MG63 (cell line): ENCODE results near the gene STRADA. TPM values are rescaled to one million over a fixed set of nuclear protein-coding genes. Genes with fewer than 3 reads are reported as not detected.

Experiments used
- DNase-seq: peaks from one replicate; pipeline ENCODE4 v3.0.0-alpha.2; 2020
- H3K27me3 ChIP-seq: fragments of 250-450 bp; sonication (Bioruptor Pico); 2 replicates; pipeline ENCODE4 v1.5.1; 2020; ENCODE audit warnings: mild to moderate bottlenecking, moderate library complexity
- H3K36me3 ChIP-seq: fragments of 250-450 bp; sonication (Bioruptor Pico); 2 replicates; pipeline ENCODE4 v1.5.1; 2020; ENCODE audit warnings: mild to moderate bottlenecking, moderate library complexity
- H3K4me3 ChIP-seq: fragments of 250-450 bp; sonication (Bioruptor Pico); 2 replicates; pipeline ENCODE4 v1.5.1; 2020; ENCODE audit warnings: mild to moderate bottlenecking, moderate library complexity
- H3K9me3 ChIP-seq: fragments of 250-450 bp; sonication (Bioruptor Pico); 2 replicates; pipeline ENCODE4 v1.5.1; 2020; ENCODE audit warnings: mild to moderate bottlenecking, moderate library complexity
- total RNA-seq: library from RNA; depleted of rRNA; stranded (reverse); fragments of >200 nt; shearing (Covaris generic); gene quantifications from 2 replicates; pipeline ENCODE4 v1.2.3, GENCODE V29; 2014; ENCODE audit warnings: low replicate concordance; rRNA removed

Gene STRADA, protein sequence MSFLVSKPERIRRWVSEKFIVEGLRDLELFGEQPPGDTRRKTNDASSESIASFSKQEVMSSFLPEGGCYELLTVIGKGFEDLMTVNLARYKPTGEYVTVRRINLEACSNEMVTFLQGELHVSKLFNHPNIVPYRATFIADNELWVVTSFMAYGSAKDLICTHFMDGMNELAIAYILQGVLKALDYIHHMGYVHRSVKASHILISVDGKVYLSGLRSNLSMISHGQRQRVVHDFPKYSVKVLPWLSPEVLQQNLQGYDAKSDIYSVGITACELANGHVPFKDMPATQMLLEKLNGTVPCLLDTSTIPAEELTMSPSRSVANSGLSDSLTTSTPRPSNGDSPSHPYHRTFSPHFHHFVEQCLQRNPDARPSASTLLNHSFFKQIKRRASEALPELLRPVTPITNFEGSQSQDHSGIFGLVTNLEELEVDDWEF
- 18.7 and 29.0 TPM in 2 replicates for total RNA-seq

DNA sequence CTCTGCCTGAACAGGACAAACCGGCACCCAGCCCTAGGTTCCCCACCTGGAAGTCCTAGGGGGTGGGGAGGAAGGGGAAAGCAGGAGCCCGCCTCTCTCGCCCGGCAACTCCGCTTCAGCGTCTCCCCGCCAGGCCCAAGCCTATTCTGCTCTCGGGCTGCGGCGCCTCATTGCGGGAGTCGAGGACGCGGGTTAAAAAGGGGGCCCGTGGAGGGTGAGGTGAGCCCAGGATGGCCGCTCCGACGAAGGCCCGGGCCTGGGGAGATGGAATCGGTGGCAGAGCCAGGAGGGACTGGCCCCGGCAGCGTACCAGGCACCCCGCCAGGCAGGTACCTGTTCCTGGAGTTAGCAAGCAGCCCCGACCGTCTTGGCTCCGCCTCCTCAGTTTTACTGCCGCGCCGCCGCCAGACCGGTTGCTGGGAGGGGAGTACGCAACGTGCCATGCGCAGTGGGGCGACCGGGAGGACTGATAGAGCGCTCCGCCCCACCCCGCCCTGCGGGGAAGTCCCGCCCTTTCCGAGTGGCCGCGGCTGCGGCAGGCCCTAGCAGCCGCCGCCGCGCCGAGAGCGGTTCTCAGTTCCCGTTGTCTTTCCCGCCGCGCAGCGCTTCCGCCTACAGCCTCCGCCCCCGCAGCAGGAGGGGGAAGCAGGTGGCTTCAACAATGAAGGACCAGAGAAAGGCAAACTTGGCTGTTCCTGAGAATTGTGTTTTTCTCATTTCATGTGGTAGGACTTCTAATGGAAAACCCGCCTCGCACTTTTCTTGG lies at the start of gene STRADA:
Gene STRADA, minus strand, starts transcription at position 392 of the 766 bp plus-strand sequence. CDS start 13,430 bp downstream, outside the sequence.
- no peaks in the 10 kb centered on the region for H3K9me3 ChIP-seq
- no peaks in the 10 kb centered on the region for H3K27me3 ChIP-seq
- H3K36me3 ChIP-seq: peaks cover 29% of the 10 kb centered on the region
- H3K4me3 ChIP-seq: peak within 1 kb of the TSS; percentile 96
- DNase-seq: peak; percentile 99

DNA sequence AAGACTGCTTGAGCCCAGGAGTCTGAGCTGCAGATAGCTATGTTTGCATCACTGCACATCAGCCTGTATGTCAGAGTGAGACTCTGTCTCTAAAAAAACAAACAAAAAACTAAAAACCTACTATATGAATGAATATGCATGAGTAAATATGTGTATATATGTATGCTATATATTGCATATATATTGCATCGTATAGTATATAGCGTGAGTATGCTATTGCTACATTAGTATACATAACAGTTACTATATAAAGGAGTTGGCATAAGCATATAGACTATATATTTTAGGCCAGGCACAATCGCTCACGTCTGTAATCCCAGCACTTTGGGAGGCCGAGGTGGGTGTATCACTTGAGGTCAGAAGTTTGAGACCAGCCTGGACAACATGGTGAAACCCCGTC lies 48.5 kb upstream of the STRADA start:
- no peaks in the 10 kb centered on the region for H3K9me3 ChIP-seq
- H3K36me3 ChIP-seq: peaks cover 89% of the 10 kb centered on the region
- DNase-seq: no peak
- H3K27me3 ChIP-seq: no peaks in the 10 kb centered on the region
- H3K4me3 ChIP-seq: no peak overlapping the region

DNA sequence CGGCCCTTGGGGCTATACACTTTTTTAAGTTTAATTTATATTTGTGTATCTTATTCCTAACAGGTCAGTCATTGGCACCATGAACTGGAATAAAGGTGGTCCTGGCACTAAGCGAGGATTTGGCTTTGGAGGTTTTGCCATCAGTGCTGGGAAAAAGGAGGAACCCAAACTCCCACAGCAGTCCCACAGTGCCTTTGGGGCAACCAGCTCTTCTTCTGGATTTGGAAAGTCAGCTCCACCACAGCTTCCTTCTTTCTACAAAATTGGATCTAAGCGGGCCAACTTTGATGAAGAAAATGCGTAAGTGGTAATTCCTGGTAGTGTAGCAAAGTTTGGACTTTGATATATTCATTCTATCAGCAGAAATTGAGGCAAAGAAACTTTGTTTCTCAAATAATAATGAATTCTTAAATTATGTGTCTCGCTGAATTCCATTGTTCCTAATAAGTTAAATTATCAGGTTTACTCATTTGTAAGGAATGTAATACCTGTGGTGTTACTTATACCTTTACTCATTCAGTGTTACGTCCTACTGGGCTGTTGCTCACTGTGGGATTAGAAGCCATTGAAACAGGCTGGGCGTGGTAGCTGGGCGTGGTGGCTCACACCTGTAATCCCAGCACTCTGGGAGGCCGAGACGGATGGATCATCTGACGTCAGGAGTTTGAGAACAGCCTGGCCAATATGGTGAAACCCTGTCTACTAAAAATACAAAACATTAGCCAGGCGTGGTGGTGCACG lies 45.5 kb upstream of the STRADA start:
- Histone ChIP-seq H3K9me3 (no peaks in the 10 kb centered on the region), H3K4me3 (no peak overlapping the region), H3K27me3 (no peaks in the 10 kb centered on the region), H3K36me3 (peaks cover 93% of the 10 kb centered on the region)
- no peak for DNase-seq

DNA sequence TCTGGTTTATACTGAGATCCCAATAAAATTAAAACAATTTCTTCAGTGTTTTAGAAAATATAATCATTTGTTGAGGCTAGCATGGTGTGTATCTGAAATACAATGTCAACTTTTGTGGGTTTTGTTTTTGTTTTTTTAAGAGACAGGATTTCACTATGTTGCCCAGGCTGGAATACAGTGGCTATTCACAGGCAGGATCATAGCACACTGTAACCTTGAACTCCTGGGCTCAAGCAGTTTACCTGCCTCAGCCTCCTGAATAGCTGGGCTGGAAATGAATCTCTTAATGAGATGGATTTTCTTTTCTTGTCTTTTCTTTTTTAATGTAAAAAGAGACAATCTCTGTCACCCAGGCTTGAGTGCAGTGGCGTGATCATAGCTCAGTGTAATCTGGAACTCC lies 44.5 kb upstream of the STRADA start:
- DNase-seq: no peak
- H3K27me3 ChIP-seq: no peaks in the 10 kb centered on the region
- no peaks in the 10 kb centered on the region for H3K9me3 ChIP-seq
- H3K36me3 ChIP-seq: peaks cover 93% of the 10 kb centered on the region
- no peak overlapping the region for H3K4me3 ChIP-seq

DNA sequence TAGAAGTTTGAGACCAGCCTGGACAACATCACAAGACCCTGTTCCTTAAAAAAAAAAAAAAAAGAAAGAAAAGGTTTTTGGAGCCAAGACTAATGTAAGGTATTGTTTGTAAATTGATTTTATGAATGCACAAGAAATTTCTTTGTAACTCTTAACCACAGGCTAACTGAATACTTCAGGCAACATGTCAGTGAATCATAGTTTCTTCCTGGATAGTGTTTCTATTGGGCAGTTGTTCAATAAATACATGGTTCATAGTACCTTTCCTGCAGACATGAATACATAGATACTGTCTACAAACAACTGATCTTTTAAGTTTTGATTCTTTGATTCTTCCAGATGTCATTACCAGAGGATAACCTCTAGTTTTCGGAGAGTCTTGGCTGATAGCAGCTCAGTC lies 44.0 kb upstream of the STRADA start:
- H3K9me3 ChIP-seq: no peaks in the 10 kb centered on the region
- peaks cover 93% of the 10 kb centered on the region for H3K36me3 ChIP-seq
- no peaks in the 10 kb centered on the region for H3K27me3 ChIP-seq
- H3K4me3 ChIP-seq: no peak overlapping the region
- no peak for DNase-seq

DNA sequence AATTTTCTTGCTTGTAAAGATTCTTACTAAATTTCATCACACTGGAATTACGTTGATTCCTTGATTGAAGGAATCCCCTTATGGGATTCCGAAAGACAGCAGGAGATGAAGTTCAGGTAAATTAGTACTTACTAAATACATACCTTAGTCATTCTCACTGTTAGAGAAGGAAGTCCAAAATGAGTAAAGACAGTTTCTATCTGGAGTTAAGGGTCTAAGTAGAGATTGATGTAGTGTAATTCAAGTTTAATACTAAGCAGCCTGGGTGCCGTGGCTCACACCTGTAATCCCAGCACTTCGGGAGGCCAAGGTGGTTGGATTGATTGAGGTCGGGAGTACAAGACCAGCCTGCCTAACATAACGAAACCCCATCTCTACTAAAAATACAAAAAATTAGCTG lies 41.9 kb upstream of the STRADA start:
- H3K36me3 ChIP-seq: peaks cover 94% of the 10 kb centered on the region
- no peak overlapping the region for H3K4me3 ChIP-seq
- H3K27me3 ChIP-seq: no peaks in the 10 kb centered on the region
- no peak for DNase-seq
- H3K9me3 ChIP-seq: no peaks in the 10 kb centered on the region

DNA sequence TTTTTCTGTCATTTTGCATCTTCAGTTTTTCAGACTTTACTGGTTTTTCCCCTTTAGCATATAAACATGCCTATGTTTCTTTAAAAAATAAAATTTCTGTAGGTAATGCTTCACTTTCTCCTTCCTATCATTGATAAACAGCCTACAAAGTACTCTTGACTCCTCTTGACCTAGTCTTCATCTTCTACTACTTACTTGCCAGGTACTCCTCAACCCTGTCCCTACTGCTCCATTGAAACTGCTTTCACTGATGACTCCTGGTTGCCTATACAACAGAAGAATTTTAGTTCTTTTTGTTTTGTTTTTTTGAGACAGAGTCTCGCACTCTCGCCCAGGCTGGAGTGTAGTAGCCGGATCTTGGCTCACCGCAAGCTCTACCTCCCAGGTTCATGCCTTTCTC lies 39.3 kb upstream of the STRADA start:
- Histone ChIP-seq H3K9me3 (no peaks in the 10 kb centered on the region), H3K4me3 (no peak overlapping the region), H3K36me3 (peaks cover 97% of the 10 kb centered on the region), H3K27me3 (no peaks in the 10 kb centered on the region)
- no peak for DNase-seq

DNA sequence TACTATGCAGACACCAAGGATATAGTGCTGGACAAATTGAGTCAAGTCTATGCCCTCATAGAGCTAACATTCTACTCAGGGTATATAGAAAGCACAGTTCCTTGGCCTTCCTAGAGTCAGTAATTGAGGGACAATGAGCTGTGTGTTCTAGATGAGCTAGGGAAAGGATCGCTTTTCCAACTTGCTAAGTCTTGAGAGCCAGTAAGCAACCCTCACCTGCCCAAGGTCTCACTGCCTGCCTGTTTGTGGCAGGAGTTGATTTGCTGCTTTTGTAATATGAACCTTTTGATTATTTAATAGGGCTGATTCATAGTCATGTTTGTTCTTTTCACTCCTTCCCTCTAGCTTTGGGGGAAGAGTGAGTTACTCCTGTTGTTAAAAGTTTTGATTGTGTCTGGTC lies 38.9 kb upstream of the STRADA start:
- no peaks in the 10 kb centered on the region for H3K27me3 ChIP-seq

DNA sequence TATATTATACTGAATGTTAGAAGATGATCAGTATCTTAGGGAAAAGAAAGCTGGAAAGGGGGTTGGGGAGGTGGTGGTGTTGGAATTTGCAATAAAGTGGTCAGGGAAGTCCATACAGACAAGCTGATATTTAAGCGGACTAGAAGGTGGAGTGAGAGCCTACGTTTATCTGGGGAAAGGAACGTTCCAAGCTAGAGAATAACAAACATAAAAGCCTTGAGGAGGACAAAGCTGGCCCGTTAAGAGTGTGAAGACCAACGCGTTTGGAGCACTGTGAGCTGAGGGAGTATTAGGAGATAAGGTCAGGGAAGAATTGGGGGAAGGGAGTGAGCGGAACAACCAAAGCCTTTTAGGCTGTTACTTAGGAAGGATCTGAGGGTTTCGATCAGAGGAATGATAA lies 33.8 kb upstream of the STRADA start:
- Histone ChIP-seq H3K27me3 (no peaks in the 10 kb centered on the region), H3K36me3 (peaks cover 75% of the 10 kb centered on the region), H3K4me3 (peak overlapping the region; percentile 89), H3K9me3 (no peaks in the 10 kb centered on the region)
- no peak for DNase-seq

More for the DNA sequence above, 38.9 kb upstream of the STRADA start:
- Histone ChIP-seq H3K9me3 (no peaks in the 10 kb centered on the region), H3K4me3 (no peak overlapping the region), H3K36me3 (peaks cover 98% of the 10 kb centered on the region)
- DNase-seq: no peak

DNA sequence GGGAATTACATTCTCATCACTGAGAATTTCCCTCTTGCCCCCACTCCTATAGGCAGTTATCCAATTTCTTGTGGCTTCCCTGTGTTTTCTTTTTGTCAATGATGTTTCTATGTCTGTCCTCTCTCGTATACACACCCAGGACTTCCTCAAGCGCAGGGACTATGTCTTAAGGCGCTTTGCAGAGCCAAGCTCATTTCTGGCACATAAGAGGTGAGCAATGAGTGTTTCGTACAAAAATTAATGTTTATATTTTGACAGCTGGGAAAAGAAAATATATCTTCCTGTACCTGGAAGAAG lies 33.3 kb upstream of the STRADA start:
- DNase-seq: no peak
- Histone ChIP-seq H3K27me3 (no peaks in the 10 kb centered on the region), H3K4me3 (peak overlapping the region; percentile 89), H3K9me3 (no peaks in the 10 kb centered on the region), H3K36me3 (peaks cover 74% of the 10 kb centered on the region)

DNA sequence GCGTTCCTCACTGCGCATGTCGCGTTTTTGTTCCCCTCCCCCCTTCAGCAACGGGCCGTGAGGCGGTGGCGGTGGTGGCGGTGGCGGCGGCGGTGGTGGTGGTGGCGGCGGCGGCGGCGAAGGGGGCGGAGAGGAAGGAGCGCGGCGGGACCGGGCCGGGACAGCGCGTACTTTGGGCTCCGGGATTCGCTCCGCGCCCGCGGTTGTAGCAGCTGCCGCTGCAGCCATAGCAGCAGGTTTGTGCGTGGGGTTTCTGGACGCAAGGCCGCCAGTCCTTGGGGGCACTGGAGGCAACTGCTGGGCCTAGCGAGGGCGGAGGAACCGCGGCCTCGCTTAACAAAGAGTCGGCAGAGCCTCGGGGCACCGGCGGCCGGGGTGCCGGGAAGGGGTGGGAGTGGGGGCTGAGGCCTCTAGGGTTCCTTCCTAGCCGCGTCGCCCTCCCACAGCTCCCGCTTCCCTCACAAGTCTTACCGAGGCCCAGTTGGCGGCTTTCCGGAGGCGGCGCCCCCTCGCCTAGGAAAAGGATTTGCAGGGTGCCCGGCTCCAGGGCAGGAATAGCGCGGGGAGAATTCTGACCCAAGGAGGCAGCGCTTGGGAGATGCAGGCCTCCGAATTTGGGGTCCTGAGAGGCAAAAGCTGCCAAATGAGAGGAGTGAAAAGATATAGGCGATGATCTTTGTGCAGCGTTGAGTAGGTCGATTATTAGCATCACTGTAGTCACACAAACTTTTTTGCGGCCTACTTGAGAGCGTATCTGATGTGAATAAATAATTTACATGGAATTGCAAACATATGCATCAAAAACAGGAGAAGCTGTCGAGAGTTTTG lies 32.8 kb upstream of the STRADA start, which contains the start of gene DDX42:
Gene DDX42, plus strand, starts transcription at position 30 of the 828 bp plus-strand sequence. CDS start 12,880 bp downstream, outside the sequence.
- DNase-seq: peak; percentile 71
- no peaks in the 10 kb centered on the region for H3K9me3 ChIP-seq
- no peaks in the 10 kb centered on the region for H3K27me3 ChIP-seq
- peak within 1 kb of the TSS; percentile 89 for H3K4me3 ChIP-seq
- H3K36me3 ChIP-seq: peaks cover 68% of the 10 kb centered on the region

DNA sequence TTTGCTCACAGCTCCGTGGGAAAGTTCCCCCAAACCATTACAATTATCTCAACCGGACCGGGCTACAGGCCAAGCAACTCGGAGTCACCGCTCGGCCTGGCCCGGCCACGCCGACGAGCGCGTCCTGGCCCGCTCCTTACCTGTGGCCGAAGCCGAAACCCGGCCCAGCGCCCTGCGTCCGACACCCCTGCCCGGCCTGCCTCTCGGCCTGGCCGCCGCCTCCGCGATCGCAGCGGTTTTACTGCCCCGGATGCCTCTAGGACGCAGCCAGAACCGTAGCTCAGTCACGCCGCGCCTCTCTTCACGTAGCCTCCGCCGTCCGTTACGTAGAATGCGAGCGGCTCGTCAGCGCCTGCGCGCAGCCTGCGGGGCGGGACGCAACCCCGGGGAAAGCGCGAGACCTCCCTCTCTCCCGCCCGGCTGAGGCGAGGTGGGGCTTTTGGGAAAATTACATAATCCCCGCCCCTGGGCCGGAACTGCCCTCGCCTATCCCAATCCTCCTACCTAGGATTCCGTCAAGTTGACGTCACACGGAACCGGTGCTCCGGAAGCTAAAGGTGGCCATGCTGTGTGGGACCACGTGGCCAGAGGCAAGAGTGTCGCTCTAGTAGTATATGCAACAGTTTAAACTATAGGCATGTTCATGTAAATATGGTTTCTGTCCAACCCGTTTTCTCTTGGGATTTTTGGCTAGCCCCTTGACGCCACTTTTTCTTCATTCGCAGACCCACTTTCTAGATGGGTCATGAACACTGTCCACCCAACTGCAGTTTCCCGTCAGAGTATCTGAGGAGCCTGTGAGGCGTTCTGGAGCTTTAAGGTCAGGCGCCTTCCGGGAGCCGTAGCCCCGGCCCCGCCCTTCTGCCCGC lies 31.9 kb upstream of the STRADA start, which contains the start of gene CCDC47:
Gene CCDC47, minus strand, starts transcription at position 326 of the 869 bp plus-strand sequence. CDS start 7,422 bp downstream, outside the sequence.
- peak within 1 kb of the TSS; percentile 89 for H3K4me3 ChIP-seq
- H3K36me3 ChIP-seq: peaks cover 66% of the 10 kb centered on the region
- no peaks in the 10 kb centered on the region for H3K27me3 ChIP-seq

DNA sequence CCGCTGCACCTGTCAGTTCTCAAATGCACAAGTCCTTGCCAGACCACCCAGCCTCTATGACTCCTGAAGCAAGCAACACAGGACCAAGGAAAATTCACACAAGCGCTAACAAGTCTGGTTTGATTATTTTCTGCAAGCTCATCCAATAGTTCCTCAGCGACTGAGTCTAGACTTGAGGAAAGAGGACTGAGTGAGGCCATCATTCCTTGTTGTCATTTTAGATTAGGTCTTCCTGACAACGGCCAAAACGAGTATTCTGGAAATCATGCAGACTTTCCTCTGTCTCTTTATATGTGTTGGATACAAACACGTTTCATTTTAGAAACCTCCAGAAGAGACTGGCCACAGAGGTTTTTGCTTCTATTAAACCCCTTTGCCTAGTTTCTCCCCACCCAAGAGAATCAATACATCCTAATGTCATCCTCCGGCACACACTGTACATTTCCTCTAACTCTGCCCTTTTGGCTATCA lies 31.2 kb upstream of the STRADA start:
- H3K9me3 ChIP-seq: no peaks in the 10 kb centered on the region
- H3K4me3 ChIP-seq: peak overlapping the region; percentile 89
- DNase-seq: no peak
- no peaks in the 10 kb centered on the region for H3K27me3 ChIP-seq
- peaks cover 66% of the 10 kb centered on the region for H3K36me3 ChIP-seq

More for the DNA sequence above, 31.9 kb upstream of the STRADA start, which contains the start of gene CCDC47:
- no peaks in the 10 kb centered on the region for H3K9me3 ChIP-seq
- peak; percentile 99 for DNase-seq

DNA sequence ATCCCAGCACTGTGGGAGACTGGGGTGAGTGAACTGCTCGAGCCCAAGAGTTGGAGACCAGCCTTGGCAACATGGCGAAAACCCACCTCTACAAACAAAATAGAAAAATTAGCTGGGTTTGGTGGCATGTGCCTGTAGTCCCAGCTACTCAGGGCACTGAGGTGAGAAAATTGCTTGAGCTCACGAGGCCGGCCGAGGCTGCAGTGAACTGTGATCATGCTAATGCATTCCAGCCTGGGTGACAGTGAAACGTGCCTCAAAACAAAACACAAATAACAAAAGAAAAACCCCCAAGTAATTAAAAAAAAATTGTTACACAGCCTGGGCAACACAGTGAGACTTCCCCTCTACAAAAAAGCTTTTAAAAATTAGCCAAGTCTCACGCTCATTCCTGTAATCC lies 26.8 kb upstream of the STRADA start:
- Histone ChIP-seq H3K9me3 (no peaks in the 10 kb centered on the region), H3K36me3 (peaks cover 77% of the 10 kb centered on the region), H3K27me3 (no peaks in the 10 kb centered on the region), H3K4me3 (no peak overlapping the region)
- no peak for DNase-seq

DNA sequence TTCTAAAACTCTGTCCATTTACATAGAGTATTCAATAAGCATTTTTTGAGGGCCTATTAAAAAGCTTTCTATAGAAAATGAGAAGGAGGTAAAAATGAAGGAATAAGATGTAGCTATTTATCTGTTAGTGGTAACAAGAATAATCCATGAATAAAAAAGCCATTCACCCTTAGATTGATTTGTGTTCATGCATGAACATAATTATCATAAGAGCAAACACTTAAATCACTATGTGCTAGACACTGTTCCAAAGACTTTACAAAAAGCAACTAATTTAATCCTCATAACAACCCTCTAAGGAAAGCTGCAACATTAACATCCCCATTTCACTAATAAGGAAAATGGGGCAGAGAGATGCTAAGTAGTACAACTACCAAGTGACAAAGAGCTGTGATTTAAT lies 25.2 kb upstream of the STRADA start:
- H3K9me3 ChIP-seq: no peaks in the 10 kb centered on the region
- no peak overlapping the region for H3K4me3 ChIP-seq
- H3K36me3 ChIP-seq: peaks cover 88% of the 10 kb centered on the region
- no peak for DNase-seq
- no peaks in the 10 kb centered on the region for H3K27me3 ChIP-seq
